OCI-LY7 (cell line): ENCODE measurements around the gene TRIM67. TPM values are rescaled to one million over a fixed set of nuclear protein-coding genes. Genes with fewer than 3 reads are reported as not detected.

Experiments
- BruUV-seq: library from RNA; stranded (reverse); fragments of 400-500 nt; replicated peaks from 2 replicates; lab custom pipeline; 2021; lab: Mats Ljungman, UMichigan
- CTCF ChIA-PET: fragments of 300-600 bp; sonication (Branson Sonifier 250); formaldehyde crosslinking; loops from one replicate; lab custom pipeline; 2022; ENCODE audit warnings: antibody characterized with exemption; ENCODE audit not compliant: unreplicated experiment; lab: Charles Lee
- POLR2A ChIA-PET: fragments of 300-600 bp; sonication (Branson Sonifier 250); formaldehyde crosslinking; loops from one replicate; lab custom pipeline; 2022; ENCODE audit warnings: antibody characterized with exemption; lab: Charles Lee
- DNase-seq: peaks from one replicate; pipeline ENCODE4 v3.0.0-alpha.2; 2015; ENCODE audit warnings: low spot score
- H2AFZ ChIP-seq: fragments of 200-600 bp; sonication (generic), shearing (Covaris generic); 2 replicates; pipeline ENCODE4 v1.6.1; 2014; ENCODE audit warnings: mild to moderate bottlenecking, antibody characterized with exemption, low read length, moderate library complexity
- H3K27ac ChIP-seq: fragments of 200-600 bp; sonication (generic); 2 replicates; pipeline ENCODE4 v1.5.1; 2014; ENCODE audit warnings: mixed run types, low read depth, mild to moderate bottlenecking, moderate library complexity, low read length, inconsistent platforms; ENCODE audit not compliant: poor library complexity, severe bottlenecking
- H3K36me3 ChIP-seq: fragments of 200-600 bp; sonication (generic); 2 replicates; pipeline ENCODE4 v1.6.1; 2014; ENCODE audit warnings: mild to moderate bottlenecking, antibody characterized with exemption, low read length, moderate library complexity, mixed read lengths; ENCODE audit not compliant: insufficient read depth
- H3K4me1 ChIP-seq: fragments of 200-600 bp; sonication (generic); 2 replicates; pipeline ENCODE4 v1.5.1; 2014; ENCODE audit warnings: mild to moderate bottlenecking, low read length; ENCODE audit not compliant: insufficient read depth, poor library complexity, severe bottlenecking
- H3K4me2 ChIP-seq: fragments of 200-600 bp; sonication (generic); 2 replicates; pipeline ENCODE4 v1.6.1; 2014; ENCODE audit warnings: mild to moderate bottlenecking, low read length
- H3K4me3 ChIP-seq: fragments of 200-600 bp; sonication (generic); 2 replicates; pipeline ENCODE4 v1.5.1; 2014; ENCODE audit warnings: mild to moderate bottlenecking, low read depth, low read length; ENCODE audit not compliant: poor library complexity, severe bottlenecking
- H3K79me2 ChIP-seq: fragments of 200-600 bp; sonication (generic); 2 replicates; pipeline ENCODE4 v1.6.1; 2016; ENCODE audit warnings: low read depth, mild to moderate bottlenecking, low read length, moderate library complexity, mixed read lengths; ENCODE audit not compliant: insufficient read depth
- H3K9me2 ChIP-seq: fragments of 200-600 bp; sonication (generic); 2 replicates; pipeline ENCODE4 v1.6.1; 2016; ENCODE audit warnings: mild to moderate bottlenecking, low read length, mixed read lengths; ENCODE audit not compliant: insufficient read depth
- H3K9me3 ChIP-seq: fragments of 200-600 bp; sonication (generic); 2 replicates; pipeline ENCODE4 v1.6.1; 2014; ENCODE audit warnings: mild to moderate bottlenecking, mixed run types, low read length, mixed read lengths
- H4K20me1 ChIP-seq: fragments of 200-600 bp; sonication (generic); 2 replicates; pipeline ENCODE4 v1.6.1; 2014; ENCODE audit warnings: mild to moderate bottlenecking, antibody characterized with exemption, low read length, moderate library complexity, mixed read lengths; ENCODE audit not compliant: insufficient read depth
- EZH2phosphoT487 ChIP-seq: fragments of 200-600 bp; sonication (generic); IDR thresholded peaks from 2 replicates; pipeline ENCODE4 v1.6.1; 2018; ENCODE audit warnings: low read depth, borderline replicate concordance, mild to moderate bottlenecking, mixed run types, antibody characterized with exemption, low read length, moderate library complexity, mixed read lengths
- intact Hi-C: fragments of 100-400 bp; cut with micrococcal nuclease; formaldehyde crosslinking; loops from one replicate; pipeline ENCODE4 v1.10.0; 2022; ENCODE audit not compliant: unreplicated experiment
- total RNA-seq, 2 experiments: library from RNA; depleted of rRNA in 1 of 2; stranded (reverse); fragments of >200 nt in 1 of 2; shearing (Covaris generic) in 1 of 2; gene quantifications; 2 replicates each; pipeline ENCODE4 v1.2.3, GENCODE V29; 2014 to 2022
- TF ChIP-seq, protein P1 (sequence below): fragments of 200-600 bp; sonication (generic); conservative IDR thresholded peaks from 2 replicates; pipeline ENCODE4 v1.5.1; 2014; ENCODE audit warnings: mild to moderate bottlenecking, antibody characterized with exemption, low read length, moderate library complexity, mixed read lengths

The TRIM67 gene
- total RNA-seq, 2 experiments from 2014 or later = 0.03 to 0.06 TPM

GRCh38 chr1:231184891-231185290 lies 23.0 kb downstream of the TRIM67 start:
- Histone ChIP-seq H3K36me3 (no peaks in the 10 kb centered on the region), H3K9me3 (no peaks in the 10 kb centered on the region), H3K4me2 (no peak overlapping the region), H3K79me2 (no peaks in the 10 kb centered on the region), H3K9me2 (no peaks in the 10 kb centered on the region), H3K4me3 (no peak overlapping the region), H4K20me1 (no peaks in the 10 kb centered on the region), H3K27ac (no peak overlapping the region), H2AFZ (no peak overlapping the region), H3K4me1 (no peaks in the 10 kb centered on the region)
- POLR2A ChIA-PET = interaction anchor here (0.6 kb wide), 1 partner anchor 334 kb away, joined by 3 read pairs; no protein-coding TSS in a partner anchor
- intact Hi-C loops = no loop called here
- BruUV-seq = no TSS peak
- TF ChIP-seq, protein P1, sequence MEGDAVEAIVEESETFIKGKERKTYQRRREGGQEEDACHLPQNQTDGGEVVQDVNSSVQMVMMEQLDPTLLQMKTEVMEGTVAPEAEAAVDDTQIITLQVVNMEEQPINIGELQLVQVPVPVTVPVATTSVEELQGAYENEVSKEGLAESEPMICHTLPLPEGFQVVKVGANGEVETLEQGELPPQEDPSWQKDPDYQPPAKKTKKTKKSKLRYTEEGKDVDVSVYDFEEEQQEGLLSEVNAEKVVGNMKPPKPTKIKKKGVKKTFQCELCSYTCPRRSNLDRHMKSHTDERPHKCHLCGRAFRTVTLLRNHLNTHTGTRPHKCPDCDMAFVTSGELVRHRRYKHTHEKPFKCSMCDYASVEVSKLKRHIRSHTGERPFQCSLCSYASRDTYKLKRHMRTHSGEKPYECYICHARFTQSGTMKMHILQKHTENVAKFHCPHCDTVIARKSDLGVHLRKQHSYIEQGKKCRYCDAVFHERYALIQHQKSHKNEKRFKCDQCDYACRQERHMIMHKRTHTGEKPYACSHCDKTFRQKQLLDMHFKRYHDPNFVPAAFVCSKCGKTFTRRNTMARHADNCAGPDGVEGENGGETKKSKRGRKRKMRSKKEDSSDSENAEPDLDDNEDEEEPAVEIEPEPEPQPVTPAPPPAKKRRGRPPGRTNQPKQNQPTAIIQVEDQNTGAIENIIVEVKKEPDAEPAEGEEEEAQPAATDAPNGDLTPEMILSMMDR = no peak
- no peak for TF ChIP-seq EZH2phosphoT487
- DNase-seq = no peak
- CTCF ChIA-PET = no interaction called here

- no peak overlapping the region for H3K27ac ChIP-seq
- CTCF ChIA-PET = no interaction called here
- H4K20me1 ChIP-seq = no peaks in the 10 kb centered on the region
- no peak for DNase-seq
- no peak for TF ChIP-seq EZH2phosphoT487
- TF ChIP-seq, protein P1 = no peak
- H3K79me2 ChIP-seq = no peaks in the 10 kb centered on the region
- H3K4me2 ChIP-seq = no peak overlapping the region
- POLR2A ChIA-PET = interaction anchor here (0.6 kb wide), 1 partner anchor 334 kb away, joined by 3 read pairs; no protein-coding TSS in a partner anchor
- no TSS peak for BruUV-seq
- no peak overlapping the region for H3K4me3 ChIP-seq
- intact Hi-C loops = no loop called here
- no peaks in the 10 kb centered on the region for H3K9me3 ChIP-seq
- no peak overlapping the region for H2AFZ ChIP-seq
- H3K4me1 ChIP-seq = no peaks in the 10 kb centered on the region
- H3K9me2 ChIP-seq = no peaks in the 10 kb centered on the region
- H3K36me3 ChIP-seq = no peaks in the 10 kb centered on the region
These were observed 23.5 kb downstream of the TRIM67 start for GRCh38 chr1:231185391-231185790.

DNA sequence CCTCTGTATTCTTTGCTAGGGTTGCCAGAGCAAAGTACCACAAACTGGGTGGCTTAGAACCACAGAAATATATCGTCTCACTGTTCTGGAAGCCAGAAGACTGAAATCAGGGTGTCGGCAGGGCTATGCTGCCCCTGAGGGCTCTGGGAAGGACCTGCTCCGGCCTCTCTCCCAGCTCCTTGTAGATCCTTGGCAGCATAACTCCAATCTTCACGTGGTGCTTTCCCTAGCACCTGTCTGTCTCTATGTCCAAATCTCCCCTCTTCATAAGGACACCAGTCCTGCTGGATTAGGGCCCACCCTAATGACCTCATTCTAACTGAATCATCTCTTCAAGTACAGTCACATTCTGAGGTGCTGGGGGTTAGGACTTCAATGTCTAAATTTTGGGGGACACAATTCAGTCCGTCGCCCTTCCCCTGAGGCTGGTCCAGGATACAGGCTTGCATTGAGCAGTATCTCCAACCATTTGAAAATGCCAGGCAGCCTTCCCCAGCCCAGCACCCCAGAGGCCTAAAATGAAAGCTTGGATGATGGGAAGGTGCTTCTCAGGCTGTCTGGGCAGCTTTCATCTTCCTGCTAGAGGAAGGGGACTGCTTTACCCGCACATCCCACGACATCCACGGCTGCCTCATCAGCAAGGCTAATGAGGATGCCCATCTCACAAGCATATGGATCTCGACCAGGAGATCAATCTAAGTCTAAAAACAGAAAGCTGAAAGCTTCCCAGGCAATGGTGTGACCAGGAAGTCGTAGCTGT lies 24.7 kb downstream of the TRIM67 start:
- no peak overlapping the region for H3K27ac ChIP-seq
- no peaks in the 10 kb centered on the region for H3K9me3 ChIP-seq
- POLR2A ChIA-PET = no interaction called here
- no peaks in the 10 kb centered on the region for H3K4me1 ChIP-seq
- TF ChIP-seq, protein P1 = no peak
- no peak for TF ChIP-seq EZH2phosphoT487
- no peak overlapping the region for H3K4me2 ChIP-seq
- no peak overlapping the region for H3K4me3 ChIP-seq
- no peak for DNase-seq
- CTCF ChIA-PET = no interaction called here
- no peaks in the 10 kb centered on the region for H3K36me3 ChIP-seq
- no peaks in the 10 kb centered on the region for H3K79me2 ChIP-seq
- intact Hi-C loops = no loop called here
- no peaks in the 10 kb centered on the region for H4K20me1 ChIP-seq
- BruUV-seq = no TSS peak
- no peaks in the 10 kb centered on the region for H3K9me2 ChIP-seq
- H2AFZ ChIP-seq = no peak overlapping the region
